Esophagus mucosa (tissue), 1 donor: ENCODE results near the gene G6PD. TPM values are rescaled to one million over a fixed set of nuclear protein-coding genes. Genes with fewer than 3 reads are reported as not detected.
A peak's percentile ranks its signal among the peaks of the same experiment; 100 is the strongest.
"Not testable (repeated sequence)": the region's sequence is repeated elsewhere in the genome, so short reads cannot be mapped to it uniquely, and the experiment has no call there.

Experiments
- ATAC-seq: fragments of 200-7000 bp; cut with Tn5 transposase; one replicate; pipeline ENCODE4 v1.9.1; 2020
- total RNA-seq: library from RNA; stranded (reverse); gene quantifications from one replicate; pipeline ENCODE4 v1.2.4, GENCODE V29; 2023
- donor health status: DM: yes; HTN: yes; CAD: no.

The G6PD gene
- total RNA-seq = 75.4 TPM

DNA sequence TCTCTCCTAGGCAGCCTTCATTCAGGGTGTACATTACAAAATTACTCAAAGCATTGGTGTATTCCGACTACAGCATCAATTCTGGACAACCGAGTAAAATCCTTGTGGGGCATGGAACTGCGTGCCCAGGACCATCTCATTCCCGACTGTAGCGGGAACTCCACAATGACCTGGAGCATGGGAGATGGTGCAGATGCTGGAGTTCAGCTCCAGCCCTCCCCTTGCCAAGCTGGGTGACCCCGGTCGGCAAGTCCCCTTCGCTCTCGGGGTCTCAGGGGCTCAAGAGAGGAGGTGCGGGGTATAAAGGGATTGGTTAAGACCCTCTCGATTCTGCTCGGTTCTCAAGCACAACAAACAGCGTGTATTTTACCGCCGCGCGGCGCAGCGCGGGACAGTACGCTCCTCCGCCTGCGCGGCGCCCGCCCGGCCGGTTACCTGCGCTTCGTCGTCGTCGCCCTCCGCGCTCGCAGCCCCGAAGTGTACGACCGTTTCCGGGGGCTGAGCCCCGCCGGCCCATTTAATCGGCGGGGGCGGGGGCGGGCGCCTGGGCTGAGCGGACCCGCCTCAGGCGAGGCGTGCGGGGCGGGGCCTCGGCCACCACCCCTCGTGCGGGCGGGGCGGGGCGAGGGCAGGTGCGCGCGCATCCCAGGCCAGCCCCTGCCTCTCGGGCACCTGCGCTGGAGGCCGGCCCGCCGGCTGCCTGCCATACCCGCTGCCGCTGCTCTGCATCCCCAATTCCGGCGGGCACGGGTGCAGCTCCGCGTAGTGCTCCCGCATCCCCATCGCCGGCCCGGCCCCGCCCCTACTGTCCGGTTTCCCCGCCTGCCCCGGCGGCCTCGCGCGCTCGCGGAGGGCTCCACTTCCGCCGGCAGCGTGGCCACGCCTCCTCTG is at the start of gene G6PD:
G6PD (minus strand) TSS at position 493 of the 891 bp plus-strand sequence. CDS start 691 bp downstream, outside the sequence.
- ATAC-seq = peak; percentile 80

DNA sequence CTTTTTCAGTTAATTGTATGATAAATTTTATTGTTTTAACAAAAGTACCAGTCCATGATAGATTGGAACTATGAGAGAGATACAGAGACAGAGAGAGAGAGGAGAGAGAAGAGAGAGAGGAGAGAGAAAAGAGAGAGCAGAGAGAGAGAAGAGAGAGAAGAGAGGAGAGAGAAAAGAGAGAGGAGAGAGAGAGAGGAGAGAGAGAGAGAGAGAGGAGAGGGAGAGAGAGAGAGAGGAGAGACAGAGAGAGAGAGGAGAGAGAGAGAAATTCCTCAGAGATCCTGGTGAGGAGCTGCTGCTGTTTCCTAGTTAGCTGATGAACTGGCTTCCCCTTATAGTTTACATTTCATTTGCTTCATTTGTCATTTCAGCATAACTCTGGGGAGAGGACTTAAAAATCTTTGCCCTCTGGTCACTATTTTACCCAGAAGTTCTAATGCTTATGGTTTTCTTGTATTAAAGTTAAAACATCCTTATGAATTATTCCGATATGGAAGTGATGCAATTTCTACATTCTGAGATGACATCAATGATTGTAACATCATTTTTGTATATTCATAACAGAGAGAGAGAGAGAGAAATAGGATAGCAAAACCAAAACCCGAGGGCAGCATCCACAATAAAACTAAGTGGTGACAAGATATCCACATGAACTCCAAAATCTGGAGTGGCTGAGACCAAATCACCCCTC is 49.1 kb upstream of the G6PD start:
- no peak for ATAC-seq

- no peak for ATAC-seq
Observed at GRCh38 chrX:154594491-154594890, 47.8 kb upstream of the G6PD start.

DNA sequence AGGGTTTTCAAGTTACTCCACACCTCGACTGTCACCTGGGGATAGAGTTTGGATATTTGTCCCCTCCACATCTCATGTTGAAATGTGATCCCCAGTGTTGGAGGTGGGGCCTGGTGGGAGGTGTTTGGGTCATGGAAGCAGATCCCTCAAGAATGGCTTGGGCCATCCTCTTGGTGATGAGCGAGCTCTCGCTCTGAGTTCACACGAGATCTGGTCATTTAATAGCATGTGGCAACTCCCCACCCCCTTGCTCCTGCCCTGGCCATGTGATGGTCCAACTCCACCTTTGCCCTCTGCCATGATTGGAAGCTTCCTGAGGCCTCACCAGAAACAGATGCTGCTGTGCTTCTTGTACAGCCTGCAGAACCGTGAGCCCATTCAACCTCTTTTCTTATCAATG is 46.6 kb upstream of the G6PD start:
- ATAC-seq = no peak

GRCh38 chrX:154592505-154592904 is 45.9 kb upstream of the G6PD start:
- ATAC-seq = no peak

DNA sequence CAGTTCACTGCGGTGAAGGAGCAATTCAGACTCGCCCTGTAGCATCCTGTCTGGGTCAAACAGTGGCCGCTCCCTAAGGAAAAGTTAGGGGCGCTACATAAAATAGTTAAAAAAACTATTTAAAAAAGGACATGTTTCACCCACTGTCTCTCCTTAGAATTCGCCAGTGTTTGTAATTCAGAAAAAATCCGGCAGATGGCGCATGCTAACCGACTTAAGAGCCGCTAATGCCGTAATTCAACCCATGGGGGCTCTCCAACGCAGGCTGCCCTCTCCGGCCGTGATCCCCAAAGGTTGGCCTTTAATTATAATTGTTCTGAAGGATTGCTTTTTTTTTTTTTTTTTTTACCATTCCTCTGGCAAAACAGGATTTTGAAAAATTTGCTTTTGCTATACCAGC is 43.8 kb upstream of the G6PD start:
- not testable (repeated sequence) for ATAC-seq

DNA sequence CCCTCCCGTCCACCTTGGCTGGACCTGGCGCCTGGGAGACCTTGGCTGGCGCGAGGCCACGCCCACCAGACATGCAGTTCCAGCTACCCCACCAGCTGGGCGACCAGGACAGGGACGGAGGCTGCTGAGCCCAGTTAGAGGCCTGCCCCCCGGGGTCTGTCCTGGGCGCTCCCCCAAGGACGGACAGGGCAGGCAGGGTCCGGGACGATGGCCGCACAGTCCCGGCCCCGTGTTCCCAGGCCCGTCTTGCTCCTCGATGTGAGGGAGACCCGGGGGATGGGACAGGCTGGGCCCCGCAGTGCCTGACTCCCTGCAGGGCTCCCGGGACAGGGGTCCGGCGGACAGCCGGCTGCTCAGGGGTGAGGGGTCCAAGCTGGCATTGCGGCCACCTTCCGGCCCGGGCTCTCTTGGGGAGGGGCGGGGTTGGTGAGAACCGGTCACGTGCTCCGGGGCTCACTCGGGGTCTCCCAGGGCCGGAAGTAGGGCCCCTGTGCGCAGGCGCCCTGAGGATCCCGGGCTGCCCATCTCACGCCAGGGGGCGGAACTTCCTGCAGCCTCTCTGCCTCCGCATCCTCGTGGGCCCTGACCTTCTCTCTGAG is 38.0 kb upstream of the G6PD start, which contains the start of gene CTAG1A:
CTAG1A (plus strand) TSS at position 549 of the 599 bp plus-strand sequence. CDS start 74 bp downstream, outside the sequence.
- peak; percentile 18 for ATAC-seq

DNA sequence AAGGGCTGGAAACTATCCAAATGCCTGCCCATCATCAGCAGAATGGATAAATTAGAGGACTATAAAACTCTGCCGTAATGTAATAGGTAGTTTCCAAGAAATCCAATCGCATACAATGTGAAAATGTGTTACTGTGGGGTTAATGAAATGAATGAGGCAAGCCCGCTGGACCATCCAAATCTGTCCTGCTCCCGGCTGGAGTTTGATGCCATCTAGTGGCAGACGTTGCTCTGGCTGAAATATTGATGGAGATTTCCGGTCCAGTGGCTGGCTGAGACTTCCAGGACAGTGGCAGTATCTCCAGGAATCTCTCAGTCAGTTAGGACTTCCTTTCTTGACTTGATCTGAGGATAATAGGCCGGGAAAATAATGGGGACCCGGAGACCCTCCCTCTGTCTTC is 36.3 kb upstream of the G6PD start:
- not testable (repeated sequence) for ATAC-seq

GRCh38 chrX:154575076-154575475 is 28.4 kb upstream of the G6PD start:
- peak; percentile 55 for ATAC-seq

DNA sequence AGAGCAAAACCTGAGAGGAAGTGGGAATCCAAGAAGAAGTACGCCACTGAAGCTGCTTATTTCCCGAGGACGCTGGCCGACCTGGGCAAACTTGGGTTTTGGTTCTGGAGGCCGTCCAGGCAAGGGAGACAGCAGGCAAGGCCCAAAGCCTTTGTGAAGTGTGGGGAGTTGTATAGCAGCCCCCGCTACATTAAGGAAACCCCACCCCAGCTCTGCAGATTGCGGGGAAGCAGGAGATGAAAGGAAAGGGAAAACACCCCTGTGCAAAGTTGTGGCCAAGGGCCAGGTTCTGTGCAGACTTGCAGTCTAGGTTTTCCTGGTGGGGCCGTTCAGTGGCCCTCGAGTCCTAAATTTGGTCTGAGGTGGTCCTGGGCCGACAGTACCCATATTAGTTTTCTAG is 26.4 kb upstream of the G6PD start:
- ATAC-seq = not testable (repeated sequence)

- ATAC-seq = not testable (repeated sequence)
Observed at GRCh38 chrX:154570361-154570760, 23.7 kb upstream of the G6PD start.

GRCh38 chrX:154562295-154562694 is 15.6 kb upstream of the G6PD start:
- not testable (repeated sequence) for ATAC-seq

DNA sequence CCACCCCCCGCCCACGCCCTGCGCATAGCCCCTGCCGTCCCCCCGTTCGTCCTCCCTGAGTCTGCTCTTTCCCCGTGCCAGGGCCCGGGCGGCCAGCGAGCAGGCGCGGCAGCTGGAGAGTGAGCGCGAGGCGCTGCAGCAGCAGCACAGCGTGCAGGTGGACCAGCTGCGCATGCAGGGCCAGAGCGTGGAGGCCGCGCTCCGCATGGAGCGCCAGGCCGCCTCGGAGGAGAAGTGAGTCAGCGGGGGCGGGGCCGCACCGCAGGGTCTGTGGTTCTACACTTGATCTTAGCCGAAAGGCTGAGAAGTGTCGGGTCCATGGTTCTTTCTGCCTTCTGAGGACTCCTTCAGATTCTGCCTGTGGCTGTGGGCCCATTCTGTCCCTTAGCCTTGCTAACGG is 13.7 kb upstream of the G6PD start:
- not testable (repeated sequence) for ATAC-seq

DNA sequence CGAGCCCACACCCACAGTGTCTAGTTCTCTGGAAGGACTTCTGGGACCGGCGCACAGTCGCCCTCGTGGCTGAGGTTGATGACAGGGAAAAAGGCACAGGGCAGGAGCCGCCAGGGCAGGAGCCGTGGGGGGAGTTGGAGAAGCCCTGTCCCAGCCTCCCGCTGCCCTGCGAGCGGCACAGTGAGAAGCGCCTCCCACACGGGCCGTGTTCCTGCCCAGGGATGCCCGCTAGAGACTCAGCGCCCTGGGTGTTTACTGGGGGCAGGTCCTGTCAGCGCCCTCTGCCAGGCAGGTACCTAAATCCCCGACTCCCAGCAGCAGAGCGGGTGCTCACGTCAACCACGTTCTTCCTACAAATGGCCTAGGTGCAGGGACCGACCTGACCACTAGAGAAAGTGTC is 12.2 kb upstream of the G6PD start:
- ATAC-seq = not testable (repeated sequence)

- ATAC-seq = not testable (repeated sequence)
Observed at GRCh38 chrX:154558060-154558690, 11.5 kb upstream of the G6PD start.

GRCh38 chrX:154552112-154552806 is 5.6 kb upstream of the G6PD start:
- not testable (repeated sequence) for ATAC-seq

GRCh38 chrX:154549766-154550165 is 3.1 kb upstream of the G6PD start:
- no peak for ATAC-seq

DNA sequence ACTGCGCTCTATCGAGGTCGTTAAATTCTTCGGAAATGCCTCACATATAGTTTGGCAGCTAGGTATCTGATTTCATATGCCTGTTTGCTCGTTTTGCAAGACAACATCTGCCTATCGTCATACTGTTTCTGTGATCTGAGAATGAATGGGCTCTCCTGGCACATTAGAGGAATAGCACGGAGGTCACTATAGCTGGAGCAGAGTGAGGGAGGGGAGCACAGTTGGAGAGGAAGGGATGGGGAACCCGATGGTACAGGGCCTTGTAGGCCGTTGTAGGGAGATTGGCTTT is 1.3 kb upstream of the G6PD start:
- ATAC-seq = no peak

GRCh38 chrX:154547245-154548027 is 790 bp upstream of the G6PD start, which contains the start of gene IKBKG:
IKBKG (plus strand) TSS chrX:154547620; CDS start chrX:154552003, 4,383 bp downstream.
- peak; percentile 93 for ATAC-seq

GRCh38 chrX:154545673-154546274 is 872 bp downstream of the G6PD start:
- ATAC-seq = no peak
